ENCODE measurements around the gene PHF1.

GRCh38 chr6:33437666-33438065 is 26.9 kb downstream of the PHF1 start:
- TF ChIP-seq, protein P1, sequence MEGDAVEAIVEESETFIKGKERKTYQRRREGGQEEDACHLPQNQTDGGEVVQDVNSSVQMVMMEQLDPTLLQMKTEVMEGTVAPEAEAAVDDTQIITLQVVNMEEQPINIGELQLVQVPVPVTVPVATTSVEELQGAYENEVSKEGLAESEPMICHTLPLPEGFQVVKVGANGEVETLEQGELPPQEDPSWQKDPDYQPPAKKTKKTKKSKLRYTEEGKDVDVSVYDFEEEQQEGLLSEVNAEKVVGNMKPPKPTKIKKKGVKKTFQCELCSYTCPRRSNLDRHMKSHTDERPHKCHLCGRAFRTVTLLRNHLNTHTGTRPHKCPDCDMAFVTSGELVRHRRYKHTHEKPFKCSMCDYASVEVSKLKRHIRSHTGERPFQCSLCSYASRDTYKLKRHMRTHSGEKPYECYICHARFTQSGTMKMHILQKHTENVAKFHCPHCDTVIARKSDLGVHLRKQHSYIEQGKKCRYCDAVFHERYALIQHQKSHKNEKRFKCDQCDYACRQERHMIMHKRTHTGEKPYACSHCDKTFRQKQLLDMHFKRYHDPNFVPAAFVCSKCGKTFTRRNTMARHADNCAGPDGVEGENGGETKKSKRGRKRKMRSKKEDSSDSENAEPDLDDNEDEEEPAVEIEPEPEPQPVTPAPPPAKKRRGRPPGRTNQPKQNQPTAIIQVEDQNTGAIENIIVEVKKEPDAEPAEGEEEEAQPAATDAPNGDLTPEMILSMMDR (IDR thresholded peaks at IDR 0.05) = no peak
- no peak for TF ChIP-seq EP300 (IDR thresholded peaks at IDR 0.05)
- TF ChIP-seq POLR2A (IDR thresholded peaks at IDR 0.05) = no peak

All from tibial nerve (tissue), 4 donors.